GM23338 (cell line): Measurements from ENCODE around the gene TXNDC2.

Source experiments
- CTCF ChIP-seq, 2 experiments: fragments of 200-600 bp in 1 of 2; sonication (generic) in 1 of 2; conservative IDR thresholded peaks; 2 replicates each; pipeline versions ENCODE4 v1.5.1 to v1.6.1; 2016 to 2017; ENCODE audit warnings: antibody characterized with exemption in 2 of 2, low read depth in 2 of 2, mild to moderate bottlenecking in 2 of 2, moderate library complexity in 1 of 2
- ETS1 ChIP-seq: IDR thresholded peaks from 2 replicates; pipeline ENCODE4 v1.6.1; 2016; ENCODE audit warnings: antibody characterized with exemption
- EZH2 ChIP-seq: fragments of 200-600 bp; sonication (generic); IDR thresholded peaks from one replicate; pipeline ENCODE4 v1.8.0; 2017; ENCODE audit warnings: antibody characterized with exemption, mild to moderate bottlenecking, low read depth; ENCODE audit not compliant: unreplicated experiment
- REST ChIP-seq: IDR thresholded peaks from one replicate; pipeline ENCODE4 v1.6.1; 2018; ENCODE audit warnings: antibody characterized with exemption; ENCODE audit not compliant: unreplicated experiment

- TF ChIP-seq REST (no peak), CTCF (conservative IDR thresholded peaks at IDR 0.05; ENCODE audit: low read depth in 2 of 2) (no peak), ETS1 (no peak), EZH2 (no peak)
These were observed 27.4 kb downstream of the TXNDC2 start for GRCh38 chr18:9913151-9913525.
